OCI-LY3 (cell line): ENCODE measurements around the gene KIAA1210.

Experiments used
- H2AFZ ChIP-seq: fragments of 200-600, 300-600 bp; shearing (Covaris generic); 2 replicates; pipeline ENCODE4 v1.6.0; 2014; ENCODE audit warnings: antibody characterized with exemption, low read depth, low read length
- H3K27ac ChIP-seq: fragments of 200-600, 300-600 bp; sonication (generic); 2 replicates; pipeline ENCODE4 v1.5.1; 2014; ENCODE audit warnings: mild to moderate bottlenecking, low read length, moderate library complexity, mixed read lengths
- H3K27me3 ChIP-seq: fragments of 200-600, 300-600 bp; sonication (generic); 2 replicates; pipeline ENCODE4 v1.6.1; 2014; ENCODE audit warnings: low read depth, low read length, mixed read lengths
- H3K36me3 ChIP-seq: fragments of 200-600, 300-600 bp; sonication (generic); replicated peaks from 2 replicates; pipeline ENCODE3; 2014; ENCODE audit warnings: low read depth, low read length, mixed read lengths
- H3K4me1 ChIP-seq: fragments of 300-600, 200-600 bp; sonication (generic); 2 replicates; pipeline ENCODE4 v1.6.1; 2014; ENCODE audit warnings: low read length, mixed read lengths
- H3K4me2 ChIP-seq: fragments of 200-600, 300-600 bp; sonication (generic); 2 replicates; pipeline ENCODE4 v1.6.1; 2014; ENCODE audit warnings: low read length, mixed read lengths
- H3K4me3 ChIP-seq: fragments of 300-600, 200-600 bp; sonication (generic); 2 replicates; pipeline ENCODE4 v1.5.1; 2014; ENCODE audit warnings: antibody characterized with exemption, mild to moderate bottlenecking, low read length, moderate library complexity
- H3K79me2 ChIP-seq: fragments of 300-600, 200-600 bp; shearing (Covaris generic); 2 replicates; pipeline ENCODE4 v1.6.1; 2014; ENCODE audit warnings: mild to moderate bottlenecking, low read length, mixed read lengths
- H3K9ac ChIP-seq: fragments of 300-600, 200-600 bp; shearing (Covaris generic); 2 replicates; pipeline ENCODE4 v1.6.0; 2014; ENCODE audit warnings: mild to moderate bottlenecking, low read length, moderate library complexity
- H3K9me3 ChIP-seq: fragments of 200-600, 300-600 bp; shearing (Covaris generic); 2 replicates; pipeline ENCODE4 v1.6.1; 2014; ENCODE audit warnings: low read length, mixed read lengths; ENCODE audit not compliant: insufficient read depth
- H4K20me1 ChIP-seq: fragments of 200-600, 300-600 bp; sonication (generic); 2 replicates; pipeline ENCODE4 v1.6.1; 2016; ENCODE audit warnings: low read length, mixed read lengths; ENCODE audit not compliant: insufficient read depth
- CTCF ChIP-seq: fragments of 200-600, 300-600 bp; sonication (generic); IDR thresholded peaks from 2 replicates; pipeline ENCODE4 v1.5.1; 2014; ENCODE audit warnings: antibody characterized with exemption, low read length, low read depth
- EZH2phosphoT487 ChIP-seq: fragments of 200-600 bp; shearing (Covaris generic); IDR thresholded peaks from 2 replicates; pipeline ENCODE4 v1.6.1; 2018; ENCODE audit warnings: antibody characterized with exemption, mixed run types, low read depth

Gene KIAA1210

GRCh38 chrX:119089619-119090018 lies 38.0 kb downstream of the KIAA1210 start:
- Histone ChIP-seq H4K20me1 (no peaks in the 10 kb centered on the region), H3K27me3 (peaks cover 25% of the 10 kb centered on the region), H3K79me2 (no peaks in the 10 kb centered on the region), H2AFZ (no peak overlapping the region), H3K9me3 (no peaks in the 10 kb centered on the region), H3K36me3 (no peaks in the 10 kb centered on the region), H3K4me1 (peaks cover 11% of the 10 kb centered on the region), H3K4me2 (no peak overlapping the region), H3K9ac (no peak overlapping the region), H3K27ac (no peak overlapping the region), H3K4me3 (no peak overlapping the region)
- no peak for TF ChIP-seq CTCF
- no peak for TF ChIP-seq EZH2phosphoT487

GRCh38 chrX:119087121-119087520 lies 40.5 kb downstream of the KIAA1210 start:
- peaks cover 24% of the 10 kb centered on the region for H3K27me3 ChIP-seq
- no peaks in the 10 kb centered on the region for H4K20me1 ChIP-seq
- no peak overlapping the region for H2AFZ ChIP-seq
- no peaks in the 10 kb centered on the region for H3K9me3 ChIP-seq
- no peak for TF ChIP-seq EZH2phosphoT487
- no peak for TF ChIP-seq CTCF
- H3K27ac ChIP-seq = no peak overlapping the region
- H3K4me1 ChIP-seq = peaks cover 11% of the 10 kb centered on the region
- no peaks in the 10 kb centered on the region for H3K36me3 ChIP-seq
- no peaks in the 10 kb centered on the region for H3K79me2 ChIP-seq
- no peak overlapping the region for H3K4me3 ChIP-seq
- H3K9ac ChIP-seq = no peak overlapping the region
- H3K4me2 ChIP-seq = no peak overlapping the region

- peaks cover 21% of the 10 kb centered on the region for H3K27me3 ChIP-seq
Measured at GRCh38 chrX:119084766-119085165, 42.8 kb downstream of the KIAA1210 start.

GRCh38 chrX:119082278-119082677 lies 45.3 kb downstream of the KIAA1210 start:
- no peak overlapping the region for H3K4me3 ChIP-seq

More at GRCh38 chrX:119084766-119085165, 42.8 kb downstream of the KIAA1210 start:
- H3K4me3 ChIP-seq = no peak overlapping the region
- H3K9ac ChIP-seq = no peak overlapping the region
- H3K4me1 ChIP-seq = peaks cover 6% of the 10 kb centered on the region
- no peak overlapping the region for H3K27ac ChIP-seq
- H3K4me2 ChIP-seq = no peak overlapping the region
- TF ChIP-seq CTCF = no peak
- no peak for TF ChIP-seq EZH2phosphoT487
- no peaks in the 10 kb centered on the region for H3K9me3 ChIP-seq
- H3K36me3 ChIP-seq = no peaks in the 10 kb centered on the region
- no peaks in the 10 kb centered on the region for H4K20me1 ChIP-seq
- no peak overlapping the region for H2AFZ ChIP-seq
- no peaks in the 10 kb centered on the region for H3K79me2 ChIP-seq

More at GRCh38 chrX:119082278-119082677, 45.3 kb downstream of the KIAA1210 start:
- no peaks in the 10 kb centered on the region for H3K4me1 ChIP-seq
- no peak overlapping the region for H2AFZ ChIP-seq
- H4K20me1 ChIP-seq = no peaks in the 10 kb centered on the region
- H3K27me3 ChIP-seq = peaks cover 15% of the 10 kb centered on the region
- no peak overlapping the region for H3K27ac ChIP-seq
- H3K9me3 ChIP-seq = no peaks in the 10 kb centered on the region
- H3K36me3 ChIP-seq = no peaks in the 10 kb centered on the region
- H3K9ac ChIP-seq = no peak overlapping the region
- H3K4me2 ChIP-seq = no peak overlapping the region
- no peaks in the 10 kb centered on the region for H3K79me2 ChIP-seq
- TF ChIP-seq CTCF = no peak
- TF ChIP-seq EZH2phosphoT487 = no peak
